ENCODE measurements around the gene UEVLD. TPM values are rescaled to one million over a fixed set of nuclear protein-coding genes. Genes with fewer than 3 reads are reported as not detected.

Gene UEVLD
- total RNA-seq, 3 donors from 2014 or later, result 28.5 to 54.4 (median 28.8) TPM

- intact Hi-C loops (cut with DNase I; ENCODE audit: low total_unique reads), result no loop called here
- H3K27me3 ChIP-seq, result no peaks in the 10 kb centered on the region
- no peak for TF ChIP-seq POLR2A (IDR thresholded peaks at IDR 0.05)
- no peak for TF ChIP-seq POLR2AphosphoS5 (IDR thresholded peaks at IDR 0.05)
- TF ChIP-seq, protein P1, sequence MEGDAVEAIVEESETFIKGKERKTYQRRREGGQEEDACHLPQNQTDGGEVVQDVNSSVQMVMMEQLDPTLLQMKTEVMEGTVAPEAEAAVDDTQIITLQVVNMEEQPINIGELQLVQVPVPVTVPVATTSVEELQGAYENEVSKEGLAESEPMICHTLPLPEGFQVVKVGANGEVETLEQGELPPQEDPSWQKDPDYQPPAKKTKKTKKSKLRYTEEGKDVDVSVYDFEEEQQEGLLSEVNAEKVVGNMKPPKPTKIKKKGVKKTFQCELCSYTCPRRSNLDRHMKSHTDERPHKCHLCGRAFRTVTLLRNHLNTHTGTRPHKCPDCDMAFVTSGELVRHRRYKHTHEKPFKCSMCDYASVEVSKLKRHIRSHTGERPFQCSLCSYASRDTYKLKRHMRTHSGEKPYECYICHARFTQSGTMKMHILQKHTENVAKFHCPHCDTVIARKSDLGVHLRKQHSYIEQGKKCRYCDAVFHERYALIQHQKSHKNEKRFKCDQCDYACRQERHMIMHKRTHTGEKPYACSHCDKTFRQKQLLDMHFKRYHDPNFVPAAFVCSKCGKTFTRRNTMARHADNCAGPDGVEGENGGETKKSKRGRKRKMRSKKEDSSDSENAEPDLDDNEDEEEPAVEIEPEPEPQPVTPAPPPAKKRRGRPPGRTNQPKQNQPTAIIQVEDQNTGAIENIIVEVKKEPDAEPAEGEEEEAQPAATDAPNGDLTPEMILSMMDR (IDR thresholded peaks at IDR 0.05), result no peak
- no peaks in the 10 kb centered on the region for H3K36me3 ChIP-seq
- DNase-seq (ENCODE audit: low spot score in 2 of 2), result no peak
- no peaks in the 10 kb centered on the region for H3K4me1 ChIP-seq
- H3K9me3 ChIP-seq, result no peaks in the 10 kb centered on the region
- no peak overlapping the region for H3K27ac ChIP-seq
- no peak overlapping the region for H3K4me3 ChIP-seq
Observed at GRCh38 chr11:18524248-18524647, 64.3 kb downstream of the UEVLD start.

DNA sequence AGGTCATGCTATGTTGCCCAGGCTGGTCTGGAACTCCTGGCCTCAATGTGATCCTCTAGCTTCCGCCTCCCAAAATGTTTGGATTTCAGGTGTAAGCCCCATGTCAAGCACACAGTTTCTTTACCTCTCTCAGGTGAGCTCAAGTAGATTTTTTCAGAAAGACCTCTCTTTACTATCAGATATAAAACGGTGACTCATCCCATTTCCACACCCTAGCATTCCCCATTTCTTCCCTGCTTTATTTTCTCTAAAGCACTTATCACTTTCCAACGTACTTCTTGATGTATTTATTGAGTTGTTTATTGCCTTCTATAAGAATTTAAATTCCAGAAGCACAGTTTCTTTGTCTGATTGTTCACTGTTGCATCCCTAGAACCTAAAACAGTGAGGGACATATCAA is 65.5 kb downstream of the UEVLD start:
- TF ChIP-seq POLR2A (IDR thresholded peaks at IDR 0.05), result no peak
- TF ChIP-seq, protein P1 (IDR thresholded peaks at IDR 0.05), result no peak
- TF ChIP-seq POLR2AphosphoS5 (IDR thresholded peaks at IDR 0.05), result no peak
- Histone ChIP-seq H3K27me3 (no peaks in the 10 kb centered on the region), H3K9me3 (no peaks in the 10 kb centered on the region), H3K4me1 (no peaks in the 10 kb centered on the region), H3K27ac (no peak overlapping the region), H3K36me3 (no peaks in the 10 kb centered on the region), H3K4me3 (no peak overlapping the region)
- intact Hi-C loops (cut with DNase I; ENCODE audit: low total_unique reads), result no loop called here
- no peak for DNase-seq (ENCODE audit: low spot score in 2 of 2)

DNA sequence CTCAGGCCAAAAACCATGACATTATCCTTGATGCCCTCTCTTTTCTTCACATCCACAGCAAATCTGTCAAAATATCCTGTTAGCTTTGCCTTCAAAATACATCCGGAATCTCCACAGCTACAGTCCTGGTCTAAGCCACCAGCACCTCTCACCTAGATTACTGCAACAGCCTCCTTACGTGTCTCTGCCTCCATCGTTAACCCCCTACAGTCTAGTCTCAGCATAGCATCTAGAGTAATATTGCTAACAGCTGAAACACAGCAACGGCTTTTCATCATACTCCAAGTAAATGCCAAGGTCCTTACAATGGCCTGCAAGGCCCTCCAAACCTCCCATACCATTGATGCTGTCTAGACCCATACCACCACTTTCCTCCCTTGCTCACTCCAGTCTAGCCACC is 66.1 kb downstream of the UEVLD start:
- no peaks in the 10 kb centered on the region for H3K27me3 ChIP-seq
- H3K4me3 ChIP-seq, result no peak overlapping the region
- H3K27ac ChIP-seq, result no peak overlapping the region
- intact Hi-C loops (cut with DNase I; ENCODE audit: low total_unique reads), result no loop called here
- H3K9me3 ChIP-seq, result no peaks in the 10 kb centered on the region
- no peaks in the 10 kb centered on the region for H3K4me1 ChIP-seq
- TF ChIP-seq, protein P1 (IDR thresholded peaks at IDR 0.05), result no peak
- TF ChIP-seq POLR2A (IDR thresholded peaks at IDR 0.05), result no peak
- DNase-seq (ENCODE audit: low spot score in 2 of 2), result no peak
- H3K36me3 ChIP-seq, result no peaks in the 10 kb centered on the region

DNA sequence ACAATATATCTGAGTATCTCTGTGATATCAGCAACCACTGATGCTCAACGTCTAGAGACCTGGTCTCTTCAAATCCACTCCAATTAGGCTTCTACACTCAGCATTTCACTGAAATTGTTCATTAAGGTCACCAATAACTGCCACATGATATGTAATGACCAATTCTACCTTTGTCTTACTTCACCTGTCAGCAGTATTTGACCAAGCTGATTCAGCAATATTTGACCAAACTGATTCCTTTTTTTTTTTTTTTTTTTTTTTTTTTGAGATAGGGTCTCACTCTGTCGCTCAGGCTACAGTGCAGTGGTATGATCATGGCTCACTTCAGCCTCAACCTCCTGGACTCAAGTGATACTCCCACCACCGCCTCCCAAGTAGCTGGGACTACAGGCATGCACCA is 67.4 kb downstream of the UEVLD start:
- DNase-seq (ENCODE audit: low spot score in 2 of 2), result no peak

DNA sequence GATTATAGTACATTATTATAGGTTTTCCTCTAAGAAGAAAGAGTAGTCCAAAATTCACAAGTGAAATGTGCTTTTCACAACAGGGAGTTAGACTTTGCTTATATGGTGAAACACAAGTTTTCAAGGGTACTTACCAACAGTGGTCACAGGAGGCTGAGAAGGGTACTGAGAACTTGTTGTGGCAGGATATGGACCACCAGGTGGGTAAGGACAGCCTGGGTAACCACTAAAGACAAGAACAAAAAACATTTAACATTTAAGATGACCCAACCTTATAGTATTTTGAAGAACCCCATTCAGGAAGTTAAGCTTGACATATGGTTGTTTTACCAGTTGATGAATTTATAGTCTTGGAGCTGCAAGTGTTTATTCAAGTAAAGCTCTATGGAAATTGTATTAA is 86.2 kb downstream of the UEVLD start:
- intact Hi-C loops (cut with DNase I; ENCODE audit: low total_unique reads), result no loop called here
- Histone ChIP-seq H3K9me3 (no peaks in the 10 kb centered on the region), H3K4me1 (no peaks in the 10 kb centered on the region), H3K36me3 (no peaks in the 10 kb centered on the region), H3K4me3 (no peak overlapping the region), H3K27me3 (no peaks in the 10 kb centered on the region), H3K27ac (no peak overlapping the region)
- DNase-seq (ENCODE audit: low spot score in 2 of 2), result no peak
- no peak for TF ChIP-seq POLR2A (IDR thresholded peaks at IDR 0.05)
- TF ChIP-seq, protein P1 (IDR thresholded peaks at IDR 0.05), result no peak
- no peak for TF ChIP-seq POLR2AphosphoS5 (IDR thresholded peaks at IDR 0.05)

More for the DNA sequence above, 67.4 kb downstream of the UEVLD start:
- Histone ChIP-seq H3K27ac (no peak overlapping the region), H3K4me3 (no peak overlapping the region), H3K4me1 (no peaks in the 10 kb centered on the region), H3K27me3 (no peaks in the 10 kb centered on the region), H3K9me3 (no peaks in the 10 kb centered on the region), H3K36me3 (no peaks in the 10 kb centered on the region)
- no peak for TF ChIP-seq POLR2A (IDR thresholded peaks at IDR 0.05)
- TF ChIP-seq POLR2AphosphoS5 (IDR thresholded peaks at IDR 0.05), result no peak
- TF ChIP-seq, protein P1 (IDR thresholded peaks at IDR 0.05), result no peak
- intact Hi-C loops (cut with DNase I; ENCODE audit: low total_unique reads), result no loop called here
